ENCODE measurements around the gene DBP. TPM values are rescaled to one million over a fixed set of nuclear protein-coding genes. Genes with fewer than 3 reads are reported as not detected.

The DBP gene
- total and polyA plus RNA-seq, 12 donors, result 11.5 to 80.6 (median 53.6) TPM

GRCh38 chr19:48676887-48677286 lies 39.7 kb upstream of the DBP start:
- Histone ChIP-seq H3K27me3 (no peaks in the 10 kb centered on the region), H3K36me3 (replicated peaks in 1 of 2) (no peaks in the 10 kb centered on the region), H3K4me3 (no peak overlapping the region), H3K9me3 (replicated peaks in 1 of 3) (no peaks in the 10 kb centered on the region), H3K4me1 (replicated peaks in 1 of 2) (peaks cover 0 to 9% of the 10 kb centered on the region in 2 donors), H3K27ac (no peak overlapping the region)
- TF ChIP-seq CTCF (IDR thresholded peaks at IDR 0.05) (no peak), POLR2A (IDR thresholded peaks at IDR 0.05) (no peak)
- DNase-seq, result no peak
- intact Hi-C loops (cut with DNase I), result loop anchor here (10.0 kb wide), 3 partner anchors 58 to 168 kb away; no protein-coding TSS in a partner anchor
- 83 to 90% (median 88%) methylated on average over 12 to 13 of the region's 13 CpGs for WGBS, 4 donors

- TF ChIP-seq POLR2A (IDR thresholded peaks at IDR 0.05) (no peak), CTCF (IDR thresholded peaks at IDR 0.05) (no peak)
- Histone ChIP-seq H3K27me3 (no peaks in the 10 kb centered on the region), H3K9me3 (replicated peaks in 1 of 3) (no peaks in the 10 kb centered on the region), H3K27ac (no peak overlapping the region), H3K36me3 (replicated peaks in 1 of 2) (no peaks in the 10 kb centered on the region), H3K4me3 (no peak overlapping the region), H3K4me1 (replicated peaks in 1 of 2) (peaks cover 0 to 9% of the 10 kb centered on the region in 2 donors)
- WGBS, 4 donors, result 95 to 96% (median 95%) methylated on average over 14 to 17 of the region's 17 CpGs
- no peak for DNase-seq
- intact Hi-C loops (cut with DNase I), result loop anchor here (10.0 kb wide), 3 partner anchors 58 to 168 kb away; no protein-coding TSS in a partner anchor
Measured at GRCh38 chr19:48676487-48676886, 39.3 kb upstream of the DBP start.

- no peaks in the 10 kb centered on the region for H3K27me3 ChIP-seq
- no peaks in the 10 kb centered on the region for H3K36me3 ChIP-seq (replicated peaks in 1 of 2)
- TF ChIP-seq POLR2A (IDR thresholded peaks at IDR 0.05) (no peak), CTCF (IDR thresholded peaks at IDR 0.05) (peak; percentile 72 to 89 (median 88))
- H3K4me3 ChIP-seq, result no peak overlapping the region
- H3K27ac ChIP-seq, result peak overlapping the region in 2 of 5 donors; percentile 59 to 62
- intact Hi-C loops (cut with DNase I), result loop anchor here (10.0 kb wide), 3 partner anchors 60 to 170 kb away; no protein-coding TSS in a partner anchor
- 31 to 65% (median 49%) methylated on average over 8 to 28 of the region's 28 CpGs for WGBS, 4 donors
- H3K4me1 ChIP-seq (replicated peaks in 1 of 2), result peaks cover 0 to 9% of the 10 kb centered on the region in 2 donors
- DNase-seq, result peak; percentile 86 to 95 (median 91)
- H3K9me3 ChIP-seq (replicated peaks in 1 of 3), result no peaks in the 10 kb centered on the region
Measured at GRCh38 chr19:48674921-48675824, 38.0 kb upstream of the DBP start.

- intact Hi-C loops (cut with DNase I), result loop anchor here (10.0 kb wide), 3 partner anchors 60 to 170 kb away; no protein-coding TSS in a partner anchor
- H3K9me3 ChIP-seq (replicated peaks in 1 of 3), result no peaks in the 10 kb centered on the region
- H3K36me3 ChIP-seq (replicated peaks in 1 of 2), result no peaks in the 10 kb centered on the region
- no peaks in the 10 kb centered on the region for H3K27me3 ChIP-seq
- whole genome bisulfite sequencing, 4 donors, result 85 to 94% (median 91%) methylated on average over 9 to 19 of the region's 19 CpGs
- no peak for DNase-seq
- H3K27ac ChIP-seq, result no peak overlapping the region
- peaks cover 0 to 9% of the 10 kb centered on the region in 2 donors for H3K4me1 ChIP-seq (replicated peaks in 1 of 2)
- H3K4me3 ChIP-seq, result no peak overlapping the region
- TF ChIP-seq POLR2A (IDR thresholded peaks at IDR 0.05), result no peak
- no peak for TF ChIP-seq CTCF (IDR thresholded peaks at IDR 0.05)
Measured at GRCh38 chr19:48674216-48674809, 37.1 kb upstream of the DBP start.
